C4-2B (cell line): ENCODE data around the gene CSMD2.

Source experiments
- H3K27ac ChIP-seq: fragments of 450-650 bp; 2 replicates; pipeline ENCODE4 v1.5.1; 2017
- CTCF ChIP-seq: fragments of 450-650 bp; conservative IDR thresholded peaks from 2 replicates; pipeline ENCODE4 v1.5.1; 2017; ENCODE audit warnings: mild to moderate bottlenecking
- ZFX ChIP-seq: fragments of 450-650 bp; IDR thresholded peaks from 2 replicates; pipeline ENCODE4 v1.6.1; 2017

Gene CSMD2

GRCh38 chr1:33468531-33468930, 696.5 kb downstream of the CSMD2 start:
- H3K27ac ChIP-seq = no peak overlapping the region
- TF ChIP-seq ZFX = no peak
- no peak for TF ChIP-seq CTCF

GRCh38 chr1:33468011-33468410, 697.0 kb downstream of the CSMD2 start:
- TF ChIP-seq ZFX (no peak), CTCF (no peak)
- no peak overlapping the region for H3K27ac ChIP-seq

- H3K27ac ChIP-seq = no peak overlapping the region
- TF ChIP-seq ZFX = no peak
- TF ChIP-seq CTCF = no peak
Measured at GRCh38 chr1:33466159-33466558, 698.9 kb downstream of the CSMD2 start.

GRCh38 chr1:33465316-33465715, 699.7 kb downstream of the CSMD2 start:
- no peak overlapping the region for H3K27ac ChIP-seq
- TF ChIP-seq CTCF (no peak), ZFX (no peak)

- H3K27ac ChIP-seq = no peak overlapping the region
- no peak for TF ChIP-seq CTCF
Measured at GRCh38 chr1:33464552-33464951, 700.5 kb downstream of the CSMD2 start.
